ENCODE data around the gene STX12.

Gene STX12

DNA sequence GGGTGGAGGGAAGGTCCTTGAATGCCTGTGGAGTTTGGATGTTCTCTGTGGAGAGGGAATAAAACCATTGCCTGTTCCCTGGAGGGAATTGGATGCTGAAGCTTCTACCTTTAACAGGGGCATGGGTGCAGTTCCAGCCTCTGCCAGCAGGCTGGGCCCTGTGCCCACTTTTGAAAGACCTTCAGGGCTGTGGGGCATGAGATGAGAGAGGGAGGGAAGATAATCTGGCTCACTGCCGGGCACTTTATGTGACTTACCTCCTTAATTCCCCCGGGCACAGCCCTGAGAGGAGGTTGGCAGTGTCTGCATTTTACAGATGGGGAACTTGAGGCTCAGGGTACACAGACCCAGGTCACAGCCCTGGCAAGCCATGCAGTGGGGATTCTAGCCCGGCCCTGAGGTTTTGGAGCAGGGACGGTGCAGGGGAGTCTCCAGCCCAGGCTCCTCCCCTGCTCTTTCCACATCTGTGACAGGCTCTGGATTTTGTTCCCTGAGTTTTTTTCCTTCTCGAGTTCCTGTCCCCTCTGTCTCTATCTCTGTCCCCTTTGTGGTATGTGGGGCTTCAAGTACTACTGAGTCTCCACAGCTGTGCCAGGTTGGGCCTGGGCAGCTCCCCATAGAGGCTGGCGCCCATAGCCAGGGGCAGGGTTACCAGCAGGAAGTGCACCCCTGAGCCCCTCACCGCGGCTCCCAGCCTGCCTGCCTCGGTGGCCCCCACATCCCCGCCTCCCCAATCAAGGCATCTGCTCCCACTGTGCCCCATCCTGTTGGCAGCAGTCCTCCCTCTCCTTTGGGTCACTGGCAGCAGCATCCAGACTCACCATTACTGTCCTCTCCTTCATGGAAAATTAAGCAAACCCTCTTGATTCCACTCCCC is 85.3 kb downstream of the STX12 start:
- no peak overlapping the region for H3K9ac ChIP-seq (ENCODE audit: low read length)
- 0 out of 2 replicates have a peak overlapping the region, but pooled peaks have one; percentile 9 for H3K4me3 ChIP-seq (ENCODE audit: low read depth, low read length)
- H3K36me3 ChIP-seq (ENCODE audit: control insufficient read depth, insufficient read depth, low read length), result no peaks in the 10 kb centered on the region
- H3K27ac ChIP-seq (ENCODE audit: low read depth, low read length), result no peak overlapping the region
- no peaks in the 10 kb centered on the region for H3K27me3 ChIP-seq (ENCODE audit: control insufficient read depth, insufficient read depth, low read length)
- H3K4me1 ChIP-seq (ENCODE audit: control insufficient read depth, insufficient read depth, low read length), result peaks cover 22% of the 10 kb centered on the region
- no peaks in the 10 kb centered on the region for H3K9me3 ChIP-seq (ENCODE audit: control insufficient read depth, insufficient read depth, low read depth, low read length)

DNA sequence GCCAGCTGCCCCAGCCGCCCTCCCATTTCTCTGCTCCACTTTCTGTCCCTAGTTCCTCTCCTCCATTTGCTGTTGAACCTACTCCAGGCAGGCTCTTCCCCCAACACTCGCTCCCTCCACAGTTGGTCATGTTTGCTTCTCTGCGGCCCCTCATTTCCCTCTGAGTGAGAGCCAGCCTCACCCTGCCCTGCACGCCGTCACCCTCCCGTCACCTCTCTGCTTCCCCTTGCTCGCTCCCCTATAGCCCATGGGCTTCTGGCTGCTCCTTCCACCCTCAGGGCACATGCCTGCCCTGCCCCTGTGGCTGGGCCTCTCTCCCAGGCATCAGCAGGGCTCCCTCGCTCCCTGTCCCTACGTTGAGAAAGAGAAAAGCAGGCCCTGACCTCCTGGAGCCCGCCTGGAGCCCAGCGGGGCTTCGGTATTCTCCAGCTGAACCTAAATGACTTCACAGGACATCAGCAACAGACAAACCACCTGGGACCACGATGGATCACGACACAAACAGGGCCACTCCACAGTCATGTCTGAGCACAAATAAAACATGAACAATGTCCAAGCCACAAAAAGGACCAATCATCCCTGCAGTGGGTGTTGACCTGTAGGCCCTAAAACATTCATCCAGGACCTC is 86.0 kb downstream of the STX12 start:
- Histone ChIP-seq H3K4me3 (ENCODE audit: low read depth, low read length) (no peak overlapping the region), H3K27ac (ENCODE audit: low read depth, low read length) (no peak overlapping the region), H3K36me3 (ENCODE audit: control insufficient read depth, insufficient read depth, low read length) (no peaks in the 10 kb centered on the region), H3K9ac (ENCODE audit: low read length) (no peak overlapping the region), H3K27me3 (ENCODE audit: control insufficient read depth, insufficient read depth, low read length) (no peaks in the 10 kb centered on the region), H3K9me3 (ENCODE audit: control insufficient read depth, insufficient read depth, low read depth, low read length) (no peaks in the 10 kb centered on the region), H3K4me1 (ENCODE audit: control insufficient read depth, insufficient read depth, low read length) (peaks cover 23% of the 10 kb centered on the region)

DNA sequence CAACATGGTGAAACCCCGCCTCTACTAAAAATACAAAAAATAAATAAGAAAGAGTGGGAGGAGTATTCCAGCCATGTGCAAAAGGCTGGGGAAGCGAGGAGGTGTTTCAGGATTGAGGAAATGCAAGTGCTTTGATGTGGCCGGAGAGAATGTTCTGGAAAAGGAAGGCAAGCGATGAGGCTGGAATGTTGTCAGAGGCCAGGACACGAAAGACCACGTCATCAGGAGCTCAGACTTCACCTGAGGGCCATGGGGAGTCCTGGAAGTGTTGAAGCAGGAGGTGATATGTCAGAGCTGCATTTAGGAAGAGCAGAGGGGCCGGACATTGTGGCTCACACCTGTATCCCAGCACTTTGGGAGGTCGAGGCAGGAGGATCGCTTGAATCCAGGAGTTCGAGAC is 88.4 kb downstream of the STX12 start:
- H3K4me1 ChIP-seq (ENCODE audit: control insufficient read depth, insufficient read depth, low read length), result peaks cover 23% of the 10 kb centered on the region

DNA sequence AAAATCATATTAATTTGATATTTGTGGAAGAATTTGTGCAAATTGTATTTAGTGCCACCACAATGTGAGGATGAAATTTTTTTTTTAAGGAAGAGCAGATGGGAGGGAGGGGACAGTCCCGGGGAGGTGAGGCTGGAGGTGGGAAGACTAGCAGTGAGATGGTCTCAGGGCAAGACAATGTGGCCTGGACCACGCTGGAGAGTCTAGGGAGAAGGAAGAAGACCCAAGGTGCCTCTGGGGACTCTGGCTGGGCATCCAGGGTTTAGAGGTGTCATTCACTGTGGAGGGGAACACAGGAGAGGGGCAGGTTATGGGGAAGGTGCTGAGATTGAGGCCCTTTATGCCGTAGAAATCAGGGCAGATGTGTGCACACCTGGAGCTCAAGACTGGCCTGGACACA is 89.0 kb downstream of the STX12 start:
- no peak overlapping the region for H3K27ac ChIP-seq (ENCODE audit: low read depth, low read length)

More for the DNA sequence above, 88.4 kb downstream of the STX12 start:
- Histone ChIP-seq H3K4me3 (ENCODE audit: low read depth, low read length) (no peak overlapping the region), H3K27me3 (ENCODE audit: control insufficient read depth, insufficient read depth, low read length) (no peaks in the 10 kb centered on the region), H3K9me3 (ENCODE audit: control insufficient read depth, insufficient read depth, low read depth, low read length) (no peaks in the 10 kb centered on the region), H3K27ac (ENCODE audit: low read depth, low read length) (no peak overlapping the region), H3K36me3 (ENCODE audit: control insufficient read depth, insufficient read depth, low read length) (no peaks in the 10 kb centered on the region), H3K9ac (ENCODE audit: low read length) (no peak overlapping the region)

DNA sequence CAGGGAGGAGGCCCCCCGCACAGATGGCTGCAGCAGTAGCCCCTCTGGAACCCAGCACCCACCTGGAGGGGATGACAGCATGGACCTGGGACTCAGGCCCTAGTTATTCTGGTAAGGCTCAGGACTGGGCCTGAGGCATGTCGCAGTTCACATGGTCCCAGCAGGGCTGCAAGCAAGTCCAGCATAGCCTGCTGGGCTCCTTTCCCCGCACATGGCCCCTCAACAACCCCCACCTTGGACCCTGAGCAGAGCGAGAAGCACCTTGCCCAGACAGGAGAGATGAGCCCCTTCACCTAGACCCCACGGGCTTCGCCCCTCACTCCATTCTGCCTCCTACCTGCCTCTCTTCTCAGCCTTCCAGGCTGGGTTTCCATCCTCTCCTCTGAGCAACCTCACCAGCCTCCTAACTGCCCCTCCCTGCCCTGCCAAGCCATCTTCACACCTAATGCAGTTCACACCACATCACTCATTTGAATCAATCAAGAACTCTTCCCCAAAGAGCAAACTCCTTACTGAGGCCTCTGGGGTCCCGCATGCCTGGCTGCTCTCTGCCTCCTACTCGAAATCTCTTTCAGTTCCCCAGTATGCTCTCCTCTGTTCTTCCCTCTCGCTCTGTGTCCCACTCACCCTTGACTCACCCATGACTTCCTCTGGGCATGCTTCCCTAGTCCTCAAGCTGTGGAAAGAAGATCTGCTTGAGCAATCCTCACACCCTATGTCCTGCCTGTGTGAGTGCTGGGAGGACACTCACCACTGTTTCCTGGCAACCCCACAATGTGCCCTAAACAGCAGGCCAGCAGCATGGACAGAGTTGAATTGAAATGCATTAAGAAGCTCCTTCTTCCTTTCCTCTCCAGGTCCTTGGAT is 89.9 kb downstream of the STX12 start:
- H3K4me3 ChIP-seq (ENCODE audit: low read depth, low read length), result no peak overlapping the region
- no peaks in the 10 kb centered on the region for H3K36me3 ChIP-seq (ENCODE audit: control insufficient read depth, insufficient read depth, low read length)
- H3K27ac ChIP-seq (ENCODE audit: low read depth, low read length), result no peak overlapping the region
- peaks cover 23% of the 10 kb centered on the region for H3K4me1 ChIP-seq (ENCODE audit: control insufficient read depth, insufficient read depth, low read length)
- H3K27me3 ChIP-seq (ENCODE audit: control insufficient read depth, insufficient read depth, low read length), result no peaks in the 10 kb centered on the region
- no peaks in the 10 kb centered on the region for H3K9me3 ChIP-seq (ENCODE audit: control insufficient read depth, insufficient read depth, low read depth, low read length)
- no peak overlapping the region for H3K9ac ChIP-seq (ENCODE audit: low read length)

More for the DNA sequence above, 89.0 kb downstream of the STX12 start:
- Histone ChIP-seq H3K27me3 (ENCODE audit: control insufficient read depth, insufficient read depth, low read length) (no peaks in the 10 kb centered on the region), H3K4me1 (ENCODE audit: control insufficient read depth, insufficient read depth, low read length) (peaks cover 23% of the 10 kb centered on the region), H3K4me3 (ENCODE audit: low read depth, low read length) (no peak overlapping the region), H3K9me3 (ENCODE audit: control insufficient read depth, insufficient read depth, low read depth, low read length) (no peaks in the 10 kb centered on the region), H3K36me3 (ENCODE audit: control insufficient read depth, insufficient read depth, low read length) (no peaks in the 10 kb centered on the region), H3K9ac (ENCODE audit: low read length) (no peak overlapping the region)

DNA sequence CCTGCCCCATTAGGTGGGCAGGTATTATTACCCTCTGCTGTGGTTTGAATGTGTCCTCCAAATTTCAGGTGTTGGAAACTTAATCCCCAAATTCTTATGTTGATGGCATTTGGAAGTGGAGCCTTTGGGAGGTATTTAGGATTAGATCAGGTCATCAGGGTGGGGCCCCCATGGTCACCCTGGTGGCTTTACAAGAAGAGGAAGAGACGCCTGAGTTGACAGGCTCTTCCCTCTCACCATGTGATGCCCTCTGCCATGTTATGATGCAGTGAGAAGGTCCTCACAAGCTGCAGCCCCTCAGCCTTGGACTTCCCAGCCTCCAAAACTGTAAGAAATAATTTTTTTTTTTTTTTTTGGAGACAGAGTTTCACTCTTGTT is 90.5 kb downstream of the STX12 start:
- Histone ChIP-seq H3K9ac (ENCODE audit: low read length) (no peak overlapping the region), H3K4me3 (ENCODE audit: low read depth, low read length) (no peak overlapping the region), H3K4me1 (ENCODE audit: control insufficient read depth, insufficient read depth, low read length) (peaks cover 19% of the 10 kb centered on the region), H3K27ac (ENCODE audit: low read depth, low read length) (no peak overlapping the region), H3K27me3 (ENCODE audit: control insufficient read depth, insufficient read depth, low read length) (no peaks in the 10 kb centered on the region), H3K9me3 (ENCODE audit: control insufficient read depth, insufficient read depth, low read depth, low read length) (no peaks in the 10 kb centered on the region), H3K36me3 (ENCODE audit: control insufficient read depth, insufficient read depth, low read length) (no peaks in the 10 kb centered on the region)

DNA sequence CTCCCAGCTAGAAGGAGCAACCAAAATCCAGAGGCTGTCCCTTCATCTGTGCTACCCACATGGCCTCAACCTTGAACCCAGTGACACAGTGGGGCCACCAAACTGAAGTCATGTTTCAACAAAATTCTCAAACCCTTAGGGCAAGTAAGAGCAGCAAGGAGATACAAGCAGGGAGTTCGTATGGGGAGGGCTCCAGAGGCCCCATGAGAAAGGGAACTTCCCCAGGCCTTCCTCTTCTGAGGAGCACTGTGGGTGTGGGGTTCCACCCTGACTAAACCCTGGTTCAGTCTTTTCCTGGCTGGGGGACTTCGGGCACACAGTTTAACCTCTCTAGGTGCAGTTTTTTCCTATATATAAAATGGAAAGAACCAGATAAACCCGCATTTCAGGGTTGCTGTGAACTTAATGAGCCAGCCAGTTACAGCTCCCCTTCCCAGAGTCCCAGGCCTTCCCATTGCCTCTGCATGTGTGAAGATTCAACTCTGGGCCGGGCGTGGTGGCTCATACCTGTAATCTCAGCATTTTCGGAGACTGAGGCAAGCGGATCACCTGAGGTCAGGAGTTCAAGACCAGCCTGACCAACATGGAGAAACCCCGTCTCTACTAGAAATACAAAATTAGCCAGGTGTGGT is 91.4 kb downstream of the STX12 start:
- H3K27ac ChIP-seq (ENCODE audit: low read depth, low read length), result no peak overlapping the region
- no peaks in the 10 kb centered on the region for H3K9me3 ChIP-seq (ENCODE audit: control insufficient read depth, insufficient read depth, low read depth, low read length)
- no peaks in the 10 kb centered on the region for H3K27me3 ChIP-seq (ENCODE audit: control insufficient read depth, insufficient read depth, low read length)
- no peaks in the 10 kb centered on the region for H3K36me3 ChIP-seq (ENCODE audit: control insufficient read depth, insufficient read depth, low read length)
- H3K9ac ChIP-seq (ENCODE audit: low read length), result no peak overlapping the region
- peaks cover 11% of the 10 kb centered on the region; the same call in 1 of the 2 replicates for H3K4me1 ChIP-seq (ENCODE audit: control insufficient read depth, insufficient read depth, low read length)
- H3K4me3 ChIP-seq (ENCODE audit: low read depth, low read length), result no peak overlapping the region

DNA sequence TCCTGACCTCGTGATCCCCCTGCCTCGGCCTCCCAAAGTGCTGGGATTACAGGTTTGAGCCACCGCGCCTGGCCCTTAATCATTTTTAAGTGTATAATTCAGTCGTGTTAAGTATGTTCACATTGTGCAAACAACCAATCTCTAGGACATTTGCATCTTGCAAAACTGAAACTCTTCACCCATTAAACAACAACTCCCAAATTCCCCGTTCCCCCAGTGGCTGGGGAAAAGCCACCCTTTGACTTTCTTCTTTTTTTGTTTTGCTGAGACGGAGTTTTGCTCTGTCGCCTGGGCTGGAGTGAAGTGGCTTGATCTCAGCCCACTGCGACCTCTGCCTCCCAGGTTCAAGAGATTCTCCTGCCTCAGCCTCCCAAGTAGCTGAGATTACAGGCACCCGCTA is 92.8 kb downstream of the STX12 start:
- Histone ChIP-seq H3K36me3 (ENCODE audit: control insufficient read depth, insufficient read depth, low read length) (no peaks in the 10 kb centered on the region), H3K27ac (ENCODE audit: low read depth, low read length) (no peak overlapping the region), H3K27me3 (ENCODE audit: control insufficient read depth, insufficient read depth, low read length) (no peaks in the 10 kb centered on the region), H3K4me3 (ENCODE audit: low read depth, low read length) (no peak overlapping the region), H3K4me1 (ENCODE audit: control insufficient read depth, insufficient read depth, low read length) (peaks cover 10% of the 10 kb centered on the region; the same call in 1 of the 2 replicates), H3K9me3 (ENCODE audit: control insufficient read depth, insufficient read depth, low read depth, low read length) (no peaks in the 10 kb centered on the region), H3K9ac (ENCODE audit: low read length) (no peak overlapping the region)

DNA sequence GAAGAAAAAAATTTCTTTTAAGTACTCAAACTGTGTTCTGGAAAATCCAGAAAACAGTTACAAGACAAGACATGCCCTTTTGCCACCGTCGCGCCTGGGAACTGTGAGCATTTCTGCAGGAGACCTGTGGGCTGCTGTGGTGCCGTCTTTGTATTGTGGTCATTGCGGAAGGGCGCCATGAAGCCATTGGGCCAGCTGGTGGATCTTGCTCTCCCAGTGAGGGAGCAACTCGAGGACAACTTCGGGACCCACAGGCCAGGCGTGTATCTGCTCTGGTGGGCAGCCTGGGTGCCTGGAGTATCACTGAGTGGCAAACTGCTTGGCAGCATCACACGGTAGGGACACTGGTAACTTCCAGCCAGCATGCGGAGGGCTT is 95.5 kb downstream of the STX12 start:
- Histone ChIP-seq H3K9ac (ENCODE audit: low read length) (no peak overlapping the region), H3K9me3 (ENCODE audit: control insufficient read depth, insufficient read depth, low read depth, low read length) (no peaks in the 10 kb centered on the region), H3K36me3 (ENCODE audit: control insufficient read depth, insufficient read depth, low read length) (no peaks in the 10 kb centered on the region), H3K4me3 (ENCODE audit: low read depth, low read length) (no peak overlapping the region), H3K27me3 (ENCODE audit: control insufficient read depth, insufficient read depth, low read length) (no peaks in the 10 kb centered on the region; the same call in 1 of the 2 replicates), H3K27ac (ENCODE audit: low read depth, low read length) (no peak overlapping the region), H3K4me1 (ENCODE audit: control insufficient read depth, insufficient read depth, low read length) (no peaks in the 10 kb centered on the region)

DNA sequence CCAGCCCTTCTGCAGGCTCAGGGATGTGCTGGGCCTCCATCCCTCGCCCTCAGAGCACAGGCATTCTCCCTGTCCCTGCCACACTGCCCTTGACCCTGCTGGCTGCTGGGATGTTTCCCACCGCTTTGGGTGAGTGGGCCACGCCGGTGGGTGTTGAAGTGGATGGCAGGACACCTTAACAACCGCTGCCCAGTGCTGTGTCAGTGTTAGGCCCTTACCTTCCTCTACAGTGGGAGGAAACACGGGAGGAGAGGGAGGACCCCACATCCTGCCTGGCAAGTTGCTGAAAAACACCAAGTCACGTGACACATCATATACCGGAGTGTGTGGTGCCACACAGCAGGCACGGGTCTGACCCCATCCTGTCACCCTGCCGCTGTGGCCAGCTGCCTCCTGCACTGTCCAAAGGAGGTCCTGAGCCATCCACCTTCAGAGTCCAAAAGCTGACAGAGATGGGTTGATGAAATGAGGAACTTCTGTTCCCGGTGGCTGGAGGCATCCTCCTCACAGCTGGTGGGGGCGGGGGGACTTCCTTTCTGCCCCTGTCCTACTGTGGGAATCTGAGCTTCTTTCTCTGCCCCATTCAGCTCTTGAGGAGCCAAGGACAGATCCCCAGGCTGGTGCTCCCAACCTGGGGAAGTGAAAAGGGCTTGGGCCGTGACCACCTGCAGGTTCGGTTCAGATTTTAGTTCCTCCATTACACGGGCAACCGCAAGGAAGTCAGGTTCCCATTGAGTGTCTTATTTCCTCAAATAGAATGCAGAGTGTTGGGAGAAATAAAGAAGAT is 96.1 kb downstream of the STX12 start:
- Histone ChIP-seq H3K9ac (ENCODE audit: low read length) (no peak overlapping the region), H3K4me1 (ENCODE audit: control insufficient read depth, insufficient read depth, low read length) (no peaks in the 10 kb centered on the region), H3K27me3 (ENCODE audit: control insufficient read depth, insufficient read depth, low read length) (no peaks in the 10 kb centered on the region; the same call in 1 of the 2 replicates), H3K4me3 (ENCODE audit: low read depth, low read length) (no peak overlapping the region), H3K36me3 (ENCODE audit: control insufficient read depth, insufficient read depth, low read length) (no peaks in the 10 kb centered on the region), H3K27ac (ENCODE audit: low read depth, low read length) (no peak overlapping the region), H3K9me3 (ENCODE audit: control insufficient read depth, insufficient read depth, low read depth, low read length) (no peaks in the 10 kb centered on the region)
